Smooth muscle cell (in vitro differentiated cells): ENCODE data around the gene SLC3A2. TPM values are rescaled to one million over a fixed set of nuclear protein-coding genes. Genes with fewer than 3 reads are reported as not detected.
A peak's percentile ranks its signal among the peaks of the same experiment; 100 is the strongest.

ENCODE experiments used
- DNase-seq: peaks from one replicate; lab custom pipeline; 2025; ENCODE audit not compliant: unreplicated experiment; lab: John Stamatoyannopoulos, UW
- H2AFZ ChIP-seq: fragments of 200-600 bp; sonication (generic); 2 replicates; pipeline ENCODE4 v1.6.0; 2016; ENCODE audit warnings: antibody characterized with exemption, low read depth, mild to moderate bottlenecking
- H3F3A ChIP-seq: fragments of 200-600 bp; sonication (generic); 2 replicates; pipeline ENCODE4 v1.6.0; 2017; ENCODE audit warnings: antibody characterized with exemption, low read depth
- H3K27ac ChIP-seq: fragments of 200-600 bp; sonication (generic); 2 replicates; pipeline ENCODE4 v1.5.1; 2016; ENCODE audit warnings: low read depth, mild to moderate bottlenecking
- H3K27me3 ChIP-seq: fragments of 200-600 bp; sonication (generic); 2 replicates; pipeline ENCODE4 v1.6.1; 2016; ENCODE audit warnings: low read depth, mild to moderate bottlenecking
- H3K36me3 ChIP-seq: fragments of 200-600 bp; sonication (generic); 2 replicates; pipeline ENCODE4 v1.5.1; 2016; ENCODE audit warnings: low read depth
- H3K4me1 ChIP-seq: fragments of 200-600 bp; sonication (generic); 2 replicates; pipeline ENCODE4 v1.5.1; 2016; ENCODE audit warnings: low read depth
- H3K4me2 ChIP-seq: fragments of 200-600 bp; sonication (generic); 2 replicates; pipeline ENCODE4 v1.6.0; 2016; ENCODE audit warnings: mild to moderate bottlenecking
- H3K4me3 ChIP-seq: fragments of 200-600 bp; sonication (generic); 2 replicates; pipeline ENCODE4 v1.5.1; 2016; ENCODE audit warnings: mild to moderate bottlenecking
- H3K79me2 ChIP-seq: fragments of 200-600 bp; sonication (generic); 2 replicates; pipeline ENCODE4 v1.6.0; 2016; ENCODE audit warnings: low read depth, mild to moderate bottlenecking
- H3K9ac ChIP-seq: fragments of 200-600 bp; sonication (generic); 2 replicates; pipeline ENCODE4 v1.6.0; 2016; ENCODE audit warnings: low read depth
- H3K9me3 ChIP-seq: fragments of 200-600 bp; sonication (generic); replicated peaks from 2 replicates; pipeline ENCODE4 v1.5.1; 2016; ENCODE audit warnings: low read depth
- H4K20me1 ChIP-seq: fragments of 200-600 bp; sonication (generic); 2 replicates; pipeline ENCODE4 v1.6.0; 2016; ENCODE audit warnings: low read depth
- CTCF ChIP-seq: fragments of 200-600 bp; sonication (generic); IDR thresholded peaks from 2 replicates; pipeline ENCODE4 v1.5.1; 2017; ENCODE audit warnings: borderline replicate concordance, mild to moderate bottlenecking, antibody characterized with exemption; ENCODE audit not compliant: insufficient read depth, poor library complexity, severe bottlenecking
- WGBS: methylation state at CpG from one replicate; pipeline ENCODE4 v1.1.7; 2016; ENCODE audit warnings: low lambda C conversion rate; 5-methylcytosine and 5-hydroxymethylcytosine counted together
- polyA plus RNA-seq: library from polyadenylated mRNA; unstranded; fragments of >200 nt; fragmentation: Nextera tagmentation; extraction: Ambion mirVana; gene quantifications from 2 replicates; pipeline ENCODE4 v1.2.1, GENCODE V29; 2016
- total RNA-seq: library from RNA; depleted of rRNA; stranded (reverse); fragments of >200 nt; gene quantifications from 2 replicates; pipeline ENCODE4 v1.2.3, GENCODE V29; 2014

The SLC3A2 gene
- total and polyA plus RNA-seq, 2 experiments from 2014 or later = 179 to 181 TPM

GRCh38 chr11:62850911-62851806 lies 29.5 kb upstream of the SLC3A2 start:
- H3K36me3 ChIP-seq = peaks cover 16% of the 10 kb centered on the region
- H3F3A ChIP-seq = peaks cover 45% of the 10 kb centered on the region
- TF ChIP-seq CTCF = no peak
- peaks cover 30% of the 10 kb centered on the region for H3K79me2 ChIP-seq
- no peak overlapping the region for H3K4me3 ChIP-seq
- H3K4me2 ChIP-seq = no peak overlapping the region
- peaks cover 41% of the 10 kb centered on the region for H4K20me1 ChIP-seq
- 46% methylated on average over 15 of the region's 15 CpGs for WGBS
- no peak for DNase-seq
- peaks cover 25% of the 10 kb centered on the region for H3K4me1 ChIP-seq
- H3K9ac ChIP-seq = no peak overlapping the region
- no peaks in the 10 kb centered on the region for H3K27me3 ChIP-seq
- H3K27ac ChIP-seq = peak overlapping the region; percentile 30
- no peaks in the 10 kb centered on the region for H3K9me3 ChIP-seq
- no peak overlapping the region for H2AFZ ChIP-seq

GRCh38 chr11:62851807-62852522 lies 28.7 kb upstream of the SLC3A2 start:
- peaks cover 30% of the 10 kb centered on the region for H3K79me2 ChIP-seq
- peaks cover 16% of the 10 kb centered on the region for H3K36me3 ChIP-seq
- 53% methylated on average over 3 of the region's 3 CpGs for WGBS
- no peaks in the 10 kb centered on the region for H3K27me3 ChIP-seq
- peaks cover 41% of the 10 kb centered on the region for H4K20me1 ChIP-seq
- no peak overlapping the region for H3K4me3 ChIP-seq
- peaks cover 26% of the 10 kb centered on the region for H3K4me1 ChIP-seq
- no peak for TF ChIP-seq CTCF
- H3K9me3 ChIP-seq = no peaks in the 10 kb centered on the region
- no peak overlapping the region for H3K9ac ChIP-seq
- peaks cover 50% of the 10 kb centered on the region for H3F3A ChIP-seq
- H3K4me2 ChIP-seq = no peak overlapping the region
- H2AFZ ChIP-seq = no peak overlapping the region
- H3K27ac ChIP-seq = peak overlapping the region; percentile 51
- no peak for DNase-seq

- Histone ChIP-seq H4K20me1 (peaks cover 41% of the 10 kb centered on the region), H3K9me3 (no peaks in the 10 kb centered on the region), H3K4me2 (peak overlapping the region; percentile 88), H3K4me3 (no peak overlapping the region), H3K27me3 (no peaks in the 10 kb centered on the region), H3K36me3 (peaks cover 16% of the 10 kb centered on the region), H3K4me1 (peaks cover 32% of the 10 kb centered on the region), H3K79me2 (peaks cover 30% of the 10 kb centered on the region), H2AFZ (no peak overlapping the region), H3F3A (peaks cover 56% of the 10 kb centered on the region), H3K27ac (peak overlapping the region; percentile 51), H3K9ac (no peak overlapping the region)
- TF ChIP-seq CTCF = no peak
- no peak for DNase-seq
Measured at GRCh38 chr11:62852523-62853188, 28.0 kb upstream of the SLC3A2 start.
